Activated T-cell treated with anti-CD3 and anti-CD28 coated beads for 24 hours (primary cell): ENCODE measurements around the gene LCNL1.

Experiments
- DNase-seq: peaks from one replicate; pipeline ENCODE4 v3.0.0-alpha.2; 2020; ENCODE audit warnings: low read depth

Gene LCNL1

DNA sequence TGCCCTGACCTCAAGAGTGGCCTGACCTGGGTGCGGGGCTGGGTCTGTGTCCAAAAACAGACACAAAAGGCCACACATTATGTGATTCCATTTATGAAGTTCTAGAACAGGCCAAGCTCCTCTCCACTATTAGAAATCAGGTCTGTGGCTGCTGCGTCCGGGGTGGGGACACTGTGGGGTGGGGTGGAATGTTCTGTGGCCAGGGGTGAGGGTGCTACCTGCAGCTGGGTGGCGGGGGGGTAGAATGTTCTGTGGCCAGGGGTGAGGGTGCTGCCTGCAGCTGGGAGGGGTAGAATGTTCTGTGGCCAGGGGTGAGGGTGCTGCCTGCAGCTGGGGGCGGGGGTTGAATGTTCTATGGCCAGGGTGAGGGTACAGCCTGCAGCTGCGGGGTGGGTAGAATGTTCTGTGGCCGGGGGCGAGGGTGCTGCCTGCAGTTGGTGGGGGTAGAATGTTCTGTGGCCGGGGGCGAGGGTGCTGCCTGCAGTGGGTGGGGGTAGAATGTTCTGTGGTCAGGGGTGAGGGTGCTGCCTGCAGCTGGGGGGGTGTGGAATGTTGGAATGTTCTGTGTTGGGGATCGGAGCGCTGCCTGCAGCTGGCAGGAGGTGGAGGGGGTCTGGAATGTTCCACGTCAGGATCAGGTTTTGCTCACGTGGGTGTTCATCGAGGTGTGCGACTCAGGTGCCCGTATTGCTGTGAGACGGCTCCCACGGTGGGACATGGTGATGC is 22.4 kb upstream of the LCNL1 start:
- no peak for DNase-seq

DNA sequence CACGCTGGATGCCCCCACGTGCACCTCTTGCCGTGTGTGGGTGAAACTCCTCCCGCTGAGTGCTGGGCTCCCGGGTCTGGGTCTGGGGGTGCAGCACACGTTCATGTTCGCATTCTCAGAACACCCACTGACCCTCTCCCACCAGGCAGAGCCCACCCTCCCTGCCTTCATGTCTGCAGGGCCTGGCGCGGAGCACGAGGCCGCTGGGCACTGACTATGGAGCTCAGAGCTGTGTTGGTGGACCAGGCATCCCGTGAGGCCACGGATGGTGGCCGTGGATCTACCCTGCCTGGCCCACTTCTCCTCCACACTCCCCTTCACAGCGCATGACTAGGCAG is 21.9 kb upstream of the LCNL1 start:
- DNase-seq, result no peak

DNA sequence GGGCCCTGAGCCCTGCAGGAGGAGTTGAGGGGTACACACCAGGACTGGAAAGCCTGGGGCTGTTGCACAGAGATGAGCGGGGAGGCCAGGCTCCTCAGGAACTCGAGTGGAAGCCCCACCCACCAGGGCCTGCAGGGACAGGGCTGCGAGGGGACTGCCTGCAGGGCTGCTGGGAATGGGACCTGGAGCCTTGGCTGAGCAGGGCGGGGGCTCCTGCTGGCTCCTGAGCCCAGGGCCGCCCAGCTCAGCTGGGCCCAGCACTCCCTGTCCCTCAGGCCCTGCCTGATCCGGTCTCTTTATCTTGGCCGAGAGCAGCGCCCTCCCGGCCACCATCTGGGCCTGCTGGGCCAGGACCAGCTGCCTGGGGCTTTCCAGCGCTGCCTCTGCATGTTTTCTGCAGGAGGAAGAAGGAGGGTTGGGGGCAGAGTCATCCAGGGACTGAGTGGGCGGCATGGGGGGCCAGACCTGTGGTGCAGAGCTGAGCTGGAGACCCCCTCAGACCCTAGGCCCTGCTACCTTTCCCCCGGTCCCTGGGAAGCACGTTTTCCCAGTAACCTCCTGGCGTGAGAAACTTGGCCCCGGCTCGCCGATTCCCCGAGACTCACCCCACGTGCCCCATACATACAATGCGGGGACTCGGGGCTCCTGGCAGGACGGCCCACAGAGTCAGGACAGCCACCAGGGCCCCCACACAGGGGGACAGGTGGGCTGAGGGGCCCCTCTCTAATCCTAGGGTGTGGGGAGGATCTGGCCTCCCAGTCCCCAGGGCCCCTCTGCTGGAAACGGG is 21.3 kb upstream of the LCNL1 start:
- no peak for DNase-seq

DNA sequence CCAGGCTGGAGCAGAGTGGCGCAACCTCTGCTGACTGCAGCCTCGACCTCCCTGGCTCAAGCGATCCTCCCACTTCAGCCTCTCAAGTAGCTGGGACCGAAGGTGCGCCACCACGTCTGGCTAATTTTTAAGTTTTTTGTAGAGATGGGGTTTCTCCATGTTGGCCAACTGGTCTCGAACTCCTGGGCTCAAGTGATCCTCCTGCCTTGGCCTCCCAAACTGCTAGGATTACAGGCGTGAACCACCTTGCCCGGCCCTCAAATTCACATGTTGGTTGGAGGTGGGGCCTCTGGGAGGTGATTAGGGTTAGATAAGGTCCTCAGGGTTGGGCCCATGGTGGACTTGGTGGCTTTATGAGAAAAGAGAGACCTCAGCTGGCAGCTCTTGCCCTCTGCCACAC is 20.6 kb upstream of the LCNL1 start:
- no peak for DNase-seq

DNA sequence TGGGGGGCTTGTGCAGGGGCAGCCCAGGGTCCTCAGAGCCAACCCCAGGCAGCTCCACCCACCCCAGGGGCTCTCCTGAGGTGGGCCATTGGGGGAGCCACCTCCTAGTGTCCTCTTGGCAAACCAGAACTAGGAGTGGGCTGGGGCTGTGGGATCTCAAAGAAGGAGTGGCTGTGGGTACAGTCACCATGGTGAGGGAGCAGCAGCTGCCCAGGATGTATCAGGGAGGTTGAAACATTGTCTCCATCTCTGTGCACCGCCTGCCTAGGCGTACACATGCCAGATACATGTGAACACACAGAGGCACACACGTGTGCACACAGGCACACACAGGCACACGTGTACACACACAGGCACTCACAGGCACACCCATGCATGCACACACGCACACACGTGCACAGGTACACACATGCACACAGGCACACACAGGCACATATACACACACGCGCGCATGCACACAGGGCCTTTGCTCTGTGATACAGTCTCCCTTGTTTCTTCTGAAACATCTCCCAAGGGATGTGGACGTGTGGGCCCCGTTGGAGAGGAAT is 20.0 kb upstream of the LCNL1 start:
- DNase-seq, result no peak

DNA sequence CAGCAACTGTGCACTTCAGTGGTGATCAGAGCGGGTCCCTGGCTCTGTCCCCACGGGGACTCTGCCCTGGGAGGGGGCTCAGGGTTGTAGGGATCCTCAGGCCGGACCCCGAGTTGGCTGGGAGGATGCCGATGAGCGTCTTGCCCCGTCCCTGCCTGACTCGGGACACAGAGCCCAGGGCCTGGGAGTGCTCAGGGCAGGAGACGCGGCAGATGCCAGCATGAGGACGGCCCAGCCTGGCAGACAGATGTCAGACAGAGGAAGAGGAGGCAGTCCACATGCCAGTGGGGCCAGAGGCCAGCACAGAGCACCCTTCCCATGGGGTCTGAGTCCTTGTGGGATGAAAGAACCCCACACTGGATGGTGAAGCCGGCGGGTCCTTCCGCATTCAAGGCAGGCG is 19.5 kb upstream of the LCNL1 start:
- no peak for DNase-seq

DNA sequence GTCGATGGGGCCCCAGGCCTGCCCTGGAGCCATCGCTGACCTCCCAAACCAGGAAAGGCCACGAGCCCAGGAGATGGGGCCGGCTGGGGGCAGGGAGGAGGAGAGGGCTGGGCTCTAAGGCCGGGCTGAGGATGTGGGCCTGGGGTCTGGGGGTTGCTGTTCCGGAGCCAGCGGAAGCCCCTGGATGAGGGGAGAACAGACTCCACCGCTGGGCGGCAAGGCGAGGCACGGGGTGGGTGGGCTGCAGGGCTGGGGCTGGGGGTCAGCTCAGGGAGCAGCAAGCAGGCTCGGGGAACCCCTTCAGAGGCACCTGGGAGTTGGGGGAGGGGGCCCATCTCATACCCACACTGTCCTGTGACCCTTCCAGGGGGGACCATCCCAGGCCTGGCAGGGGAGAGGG is 19.0 kb upstream of the LCNL1 start:
- no peak for DNase-seq

DNA sequence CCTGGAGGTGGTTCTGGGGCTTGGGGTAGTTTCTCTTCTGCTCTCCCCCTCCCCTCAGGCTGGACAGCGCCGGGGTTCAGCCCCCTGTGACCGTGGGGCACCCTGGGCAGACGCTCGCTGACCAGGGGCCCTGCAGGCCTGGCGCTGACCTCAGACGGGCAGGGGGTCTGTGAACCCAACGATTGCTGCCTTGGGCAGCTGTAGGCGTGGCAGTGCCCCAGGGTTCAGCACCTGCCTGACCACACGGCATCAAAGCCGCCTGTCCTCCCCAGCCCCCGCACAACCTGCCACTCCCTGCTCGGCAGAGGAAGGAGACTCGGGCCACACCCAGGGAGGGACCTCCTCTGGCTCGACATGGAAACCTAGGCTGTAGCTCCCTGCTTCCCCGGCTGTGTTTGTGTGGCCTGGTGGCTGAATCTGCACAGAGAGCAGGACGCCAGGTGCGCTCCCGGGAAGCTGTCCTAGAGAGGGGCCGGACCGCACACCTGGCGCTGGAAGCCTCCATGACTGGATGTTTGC is 18.6 kb upstream of the LCNL1 start:
- no peak for DNase-seq

DNA sequence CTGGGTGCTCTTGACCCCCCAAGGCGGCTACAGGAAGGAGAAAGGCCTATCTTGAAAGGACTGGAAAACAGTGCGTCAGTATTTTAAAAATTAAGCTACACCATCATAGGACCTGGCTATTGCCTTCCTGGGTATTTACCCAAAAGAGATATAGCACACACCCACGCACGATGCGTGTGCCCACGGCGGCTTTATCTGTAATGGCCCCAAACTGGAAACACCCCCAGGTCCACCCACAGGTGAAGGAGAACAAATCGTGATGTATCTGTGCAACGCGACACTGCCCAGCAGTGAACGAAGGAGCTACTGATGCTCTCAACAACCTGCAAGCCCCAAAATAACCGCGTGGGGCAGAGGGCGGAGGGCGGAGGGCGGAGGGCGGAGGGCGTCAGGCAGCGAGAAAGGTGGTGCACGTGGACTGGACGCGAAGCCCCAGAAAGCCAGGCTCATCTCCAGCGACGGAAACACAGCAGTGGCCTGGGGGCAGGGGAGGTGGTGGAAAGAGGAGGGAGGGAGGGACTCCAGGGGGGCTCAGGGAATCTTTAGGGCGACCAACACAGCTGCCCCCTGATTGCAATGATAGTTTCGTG is 17.9 kb upstream of the LCNL1 start:
- no peak for DNase-seq

DNA sequence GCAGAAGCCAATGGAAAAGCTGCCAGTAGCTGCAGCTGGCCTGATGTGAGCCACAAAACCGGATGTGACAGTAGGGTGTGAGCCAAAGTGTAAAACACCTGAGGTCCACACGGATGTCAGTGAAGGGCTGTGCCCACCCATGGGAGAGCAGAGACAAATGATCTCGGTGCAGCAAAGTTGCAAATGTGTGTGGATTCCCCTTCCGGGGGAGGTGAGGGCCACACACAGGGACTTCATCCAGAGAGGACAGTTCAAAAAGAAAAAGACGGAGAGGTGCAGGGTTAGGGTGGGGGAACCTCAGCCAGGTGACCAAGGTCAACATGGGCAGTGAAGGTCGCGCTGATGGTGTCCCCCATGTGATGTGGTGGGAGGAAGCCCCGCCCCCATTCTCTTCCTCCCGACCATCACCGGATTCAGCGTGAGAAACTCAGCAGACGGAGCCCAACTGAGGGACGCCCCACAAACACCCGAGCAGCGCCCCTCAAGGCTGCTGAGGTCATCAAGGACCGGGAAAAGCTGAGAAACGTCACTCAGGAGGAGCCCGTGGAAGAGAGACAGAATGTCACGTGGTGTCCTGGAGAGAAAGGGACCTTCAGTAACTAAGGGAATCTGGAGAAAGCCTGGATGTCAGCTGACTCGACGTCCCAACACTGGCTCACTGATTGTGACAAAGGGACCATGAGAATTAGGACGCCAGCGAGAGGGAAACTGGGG is 16.9 kb upstream of the LCNL1 start:
- DNase-seq, result no peak

DNA sequence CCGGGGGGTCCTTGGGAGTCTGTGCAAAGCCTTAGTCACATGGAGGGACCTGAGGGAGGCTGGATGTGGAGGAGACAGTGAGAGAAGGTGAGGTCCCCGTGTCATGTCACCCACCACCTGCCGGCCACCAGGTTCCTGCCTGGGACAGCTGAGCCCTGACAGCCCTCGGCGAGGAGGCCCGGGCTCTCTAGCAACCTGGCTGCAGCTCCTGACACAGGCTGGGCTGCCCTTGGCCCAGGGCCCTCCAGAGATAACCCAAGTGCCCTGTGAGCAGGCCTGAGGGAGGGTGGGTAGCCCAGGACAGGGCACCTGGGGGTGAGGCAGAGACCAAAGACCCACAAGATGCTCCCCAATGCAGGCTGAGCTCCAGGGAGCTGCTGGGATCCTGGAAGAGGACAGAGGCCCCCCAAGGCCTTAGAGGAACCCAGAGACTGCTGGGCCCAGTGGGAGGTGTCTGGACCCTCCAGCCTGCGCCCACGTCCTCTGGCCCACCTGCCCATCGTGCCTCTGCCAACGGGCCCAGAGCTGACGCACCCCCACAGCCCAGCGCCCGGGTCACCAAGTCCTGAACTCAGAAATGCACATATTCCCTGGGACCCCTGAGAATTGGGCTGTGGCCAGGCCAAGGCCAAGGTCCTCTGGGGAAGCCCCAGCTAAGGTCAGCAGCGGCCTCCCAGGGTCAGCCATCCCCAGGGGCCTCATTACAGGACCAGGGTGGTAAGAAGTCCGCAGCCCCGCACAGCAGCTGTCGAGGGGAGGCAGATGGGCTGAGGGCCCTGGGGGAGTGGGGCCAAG is 14.3 kb upstream of the LCNL1 start:
- no peak for DNase-seq

DNA sequence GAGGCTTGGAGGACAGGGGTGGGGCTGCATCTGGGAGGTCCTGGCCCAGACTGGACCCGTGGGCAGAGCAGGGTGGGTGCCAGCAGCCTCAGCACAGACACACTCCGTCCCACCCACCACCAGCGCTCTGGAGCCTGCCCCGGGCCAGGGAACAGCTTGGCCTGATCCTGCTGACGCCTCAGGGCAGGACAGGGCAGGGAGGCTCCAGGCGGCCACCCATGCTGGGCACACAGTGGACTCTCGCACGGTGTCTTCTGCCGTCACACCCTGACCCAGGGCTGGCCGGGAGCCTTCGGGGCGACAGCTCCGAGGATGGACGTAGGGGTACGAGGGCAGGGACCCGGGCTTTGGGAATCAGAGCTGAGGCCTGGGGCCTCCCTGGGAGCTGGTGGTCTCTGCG is 13.6 kb upstream of the LCNL1 start:
- no peak for DNase-seq

DNA sequence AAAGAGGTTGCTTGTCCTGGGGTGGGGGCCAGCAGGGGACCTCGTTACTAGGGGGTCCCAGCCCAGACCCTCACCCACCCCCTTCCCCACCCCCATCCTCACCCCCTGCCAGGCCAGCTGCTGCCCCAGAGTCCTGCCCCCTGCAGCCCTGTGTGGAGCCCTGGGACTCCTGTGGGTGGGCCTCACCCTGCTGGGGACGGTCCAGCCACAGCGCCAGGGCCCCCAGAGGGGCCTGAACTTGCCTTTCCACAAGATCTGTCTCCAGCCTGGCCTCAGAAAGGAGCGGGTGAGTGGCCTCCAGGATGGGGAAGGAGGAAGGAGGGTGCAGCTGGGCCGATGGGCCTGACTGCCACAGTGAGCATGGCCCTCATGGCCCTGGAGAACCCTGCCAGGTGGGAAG is 13.0 kb upstream of the LCNL1 start:
- DNase-seq, result no peak

DNA sequence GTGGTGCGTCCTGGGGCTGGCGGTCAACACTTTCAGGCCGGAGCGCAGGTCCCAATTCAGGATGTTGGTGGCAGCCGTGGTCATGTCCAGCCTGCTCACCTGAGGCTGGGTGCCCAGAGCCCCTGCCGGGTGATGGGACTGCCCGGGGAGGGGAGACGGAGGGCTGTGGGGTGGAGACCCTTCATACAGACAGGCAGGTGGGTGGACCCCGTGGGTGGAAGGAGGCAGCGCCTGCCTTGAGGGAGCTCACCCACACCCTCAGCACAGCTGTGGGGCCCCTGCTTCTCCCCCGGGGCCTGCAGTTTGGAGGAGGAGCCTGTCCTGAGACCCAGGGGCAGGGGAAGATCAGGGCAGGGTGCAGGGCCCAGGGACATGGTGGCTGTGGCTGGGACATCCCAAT is 12.4 kb upstream of the LCNL1 start:
- DNase-seq, result no peak

DNA sequence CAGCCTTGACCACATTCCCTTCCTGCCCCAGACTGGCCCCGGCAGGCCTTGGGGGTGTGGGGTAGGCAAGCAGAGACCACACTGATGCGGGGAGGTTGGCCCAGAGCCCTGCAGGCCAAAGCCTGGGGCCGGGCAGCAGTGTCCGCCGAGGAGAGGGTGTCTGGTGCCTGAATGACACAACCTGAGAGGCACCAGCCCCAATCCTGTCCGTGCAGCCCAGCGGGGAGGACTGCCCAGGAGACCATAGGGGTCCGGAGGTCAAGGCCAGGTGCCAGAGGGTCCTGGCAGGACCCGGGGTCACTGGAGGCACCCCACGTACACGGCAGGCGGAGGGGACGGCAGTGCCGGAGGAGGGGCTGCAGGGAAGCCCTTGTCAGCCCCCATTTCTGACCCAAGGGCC is 11.0 kb upstream of the LCNL1 start:
- DNase-seq, result no peak

DNA sequence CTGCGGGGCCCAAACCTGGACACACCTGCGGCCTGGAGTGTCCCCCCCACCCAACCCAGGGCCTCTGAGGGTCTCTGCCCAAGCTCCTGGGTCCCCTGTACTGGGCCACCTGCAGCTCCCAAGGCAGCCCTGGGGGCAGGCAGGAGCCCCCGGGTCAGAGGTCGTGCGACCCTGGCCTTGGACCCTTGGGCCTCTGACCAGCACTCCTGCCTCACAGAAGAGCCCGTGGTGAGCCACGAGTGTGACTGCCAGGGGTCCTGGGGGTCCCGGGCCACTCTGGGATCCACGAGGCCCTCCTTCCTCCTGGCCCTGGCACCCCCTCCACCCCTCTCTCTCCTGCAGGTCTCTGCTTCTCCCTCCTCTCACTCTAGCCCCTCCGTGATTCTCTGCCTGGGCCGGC is 10.5 kb upstream of the LCNL1 start:
- no peak for DNase-seq

DNA sequence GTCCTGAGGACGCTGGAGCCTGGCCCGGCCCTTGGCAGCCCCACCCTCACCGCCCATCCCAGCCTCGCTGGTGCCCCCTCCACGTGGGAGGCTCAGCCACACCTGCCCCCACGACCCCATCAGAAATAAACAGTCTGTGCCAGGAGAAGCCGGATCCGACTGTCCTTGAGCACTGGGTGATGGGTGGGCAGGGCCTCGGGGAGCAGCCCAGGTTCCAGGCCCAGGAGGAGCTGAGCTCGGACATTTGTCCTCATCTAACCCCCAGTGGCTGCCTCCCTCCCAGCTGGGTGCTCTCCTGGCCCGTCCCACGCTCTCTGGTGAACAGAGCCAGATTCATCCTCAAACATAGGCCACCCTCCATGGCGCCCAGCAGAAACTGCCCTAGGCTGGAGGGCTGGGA is 10.1 kb upstream of the LCNL1 start:
- DNase-seq, result no peak

DNA sequence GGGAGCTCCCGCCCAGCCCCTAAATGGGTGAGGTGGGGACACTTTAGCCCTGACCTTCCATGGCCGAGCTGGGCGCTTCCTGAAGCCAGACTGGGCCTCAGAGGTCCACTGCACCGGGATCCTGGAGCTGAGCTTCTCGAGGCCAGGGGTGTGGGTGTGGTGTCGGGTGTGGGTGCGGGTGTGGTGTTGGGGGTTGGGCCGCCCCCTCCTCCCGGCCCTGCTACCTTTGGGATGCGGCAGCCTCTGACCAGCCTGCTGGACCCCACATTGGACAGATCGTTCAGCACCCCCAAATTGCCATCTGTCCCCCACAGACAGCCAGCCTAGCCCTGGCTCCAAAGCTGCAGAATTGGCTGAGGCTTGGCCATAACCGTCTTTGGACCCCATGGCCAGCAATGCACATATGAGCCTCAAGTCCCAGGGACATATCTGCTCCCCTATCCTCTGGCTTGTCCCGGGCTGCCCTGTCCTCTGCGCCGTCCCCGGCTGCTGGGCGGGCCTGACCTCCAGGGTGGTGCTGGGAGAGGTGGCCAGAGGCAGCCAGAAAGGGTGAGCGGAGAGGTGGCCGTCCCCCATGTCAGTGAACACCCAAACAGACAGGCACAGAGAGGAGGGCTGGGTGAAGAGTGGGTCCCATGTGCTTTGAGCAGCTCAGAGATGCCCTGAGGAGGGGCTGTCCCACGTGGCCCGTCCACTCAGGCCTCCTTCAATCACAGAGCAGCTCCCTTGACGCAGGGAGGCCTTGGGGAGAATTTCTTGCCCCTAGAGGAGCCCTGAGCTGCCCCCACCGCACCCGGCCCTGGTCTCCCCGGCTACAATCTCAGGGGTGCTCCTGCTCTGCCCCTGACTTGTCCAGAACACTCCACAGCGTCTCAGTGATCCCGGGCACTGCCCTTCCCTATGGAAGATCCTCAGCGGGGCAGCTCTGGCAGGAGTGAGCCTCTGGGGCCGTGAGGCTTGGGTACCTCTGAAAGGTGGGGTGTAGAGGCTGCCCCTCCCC is 8.9 kb upstream of the LCNL1 start:
- DNase-seq, result no peak

DNA sequence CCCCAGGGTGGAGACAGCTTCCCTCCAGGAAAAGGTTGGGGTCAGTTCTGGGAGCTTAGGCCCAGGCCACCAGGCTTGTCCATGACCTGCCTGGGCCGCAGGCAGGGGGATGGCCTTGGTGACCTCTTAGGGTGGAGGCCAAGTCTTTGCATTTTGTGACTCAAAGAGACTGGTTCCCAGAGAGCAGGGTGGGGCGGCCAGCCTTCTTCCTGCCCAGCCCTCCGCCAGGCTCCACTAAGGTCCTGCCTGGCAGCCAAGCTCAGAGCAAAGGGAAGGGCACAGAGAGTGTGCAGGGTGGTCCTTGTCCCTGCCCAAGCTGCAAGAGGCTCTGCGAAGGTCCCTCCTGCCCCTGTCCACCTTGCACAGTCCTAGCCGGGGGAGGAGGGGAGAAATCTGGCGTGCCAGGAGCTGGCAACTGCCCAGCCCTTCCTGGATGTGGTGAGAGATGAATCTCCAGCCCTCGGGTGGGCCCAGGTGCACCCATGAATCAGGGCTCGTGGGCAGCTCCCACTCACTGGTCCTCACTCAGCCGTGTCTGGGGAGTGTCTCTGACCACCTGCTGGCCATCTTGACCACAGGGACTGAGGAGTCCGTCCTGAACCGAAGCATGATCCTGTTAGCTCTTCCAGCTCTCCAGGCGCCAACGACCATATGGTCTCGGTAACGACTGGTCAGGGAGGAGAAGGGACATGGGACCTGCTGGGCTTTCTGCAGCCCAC is 7.8 kb upstream of the LCNL1 start:
- DNase-seq, result no peak

DNA sequence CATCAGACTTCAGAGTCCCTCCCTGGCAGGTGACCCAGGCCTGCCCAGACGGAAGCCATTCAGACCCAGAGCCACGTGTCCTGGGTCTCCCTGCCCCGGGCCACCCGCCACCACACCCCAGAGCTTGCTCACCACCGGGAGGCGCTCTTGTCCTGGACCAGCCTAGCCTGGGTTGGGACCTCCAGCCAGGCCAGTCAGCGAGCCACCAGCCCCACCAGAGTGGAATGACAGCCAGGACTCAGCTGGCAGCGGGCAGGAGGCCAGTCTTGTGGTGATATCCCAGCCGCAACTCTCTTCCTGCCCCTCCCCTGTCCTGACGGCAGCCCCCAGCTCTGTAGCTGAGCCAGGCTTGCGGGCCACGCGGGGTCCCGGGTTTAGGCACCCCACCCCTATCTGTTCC is 7.1 kb upstream of the LCNL1 start:
- DNase-seq, result no peak
